Stimulated activated CD8-positive, alpha-beta memory T cell treated with anti-CD3 and anti-CD28 coated beads, Interleukin-15, amount 100 ng/mL, for 48 hours (primary cell): Measurements from ENCODE around the gene APOC4.
A peak's percentile ranks its signal among the peaks of the same experiment; 100 is the strongest.
"Not testable (repeated sequence)": the region's sequence is repeated elsewhere in the genome, so short reads cannot be mapped to it uniquely, and the experiment has no call there.

Experiments
- DNase-seq, 2 donors: peaks; one replicate each; pipeline ENCODE4 v3.0.0-alpha.2; 2020; ENCODE audit warnings: low read depth in 2 of 2

The APOC4 gene

GRCh38 chr19:44942067-44942571, at the start of gene APOC4:
TSS of gene APOC4 (plus strand) at chr19:44942237. CDS start at chr19:44942278, 41 bp downstream.
- no peak for DNase-seq

- no peak for DNase-seq
These were observed 49.1 kb upstream of the APOC4 start for GRCh38 chr19:44892932-44893331.

GRCh38 chr19:44893332-44894051, 48.5 kb upstream of the APOC4 start:
- no peak for DNase-seq

- no peak for DNase-seq
These were observed 48.0 kb upstream of the APOC4 start for GRCh38 chr19:44894052-44894400.

- no peak for DNase-seq
These were observed 47.1 kb upstream of the APOC4 start for GRCh38 chr19:44894946-44895345.

- DNase-seq = no peak
These were observed 44.2 kb upstream of the APOC4 start for GRCh38 chr19:44897835-44898234.

- DNase-seq = no peak
These were observed 41.5 kb upstream of the APOC4 start for GRCh38 chr19:44900328-44901244.

- no peak for DNase-seq
These were observed 38.8 kb upstream of the APOC4 start for GRCh38 chr19:44903216-44903601.

- DNase-seq = peak; percentile 51 to 66
These were observed 38.2 kb upstream of the APOC4 start for GRCh38 chr19:44903602-44904425.

- no peak for DNase-seq
These were observed 37.5 kb upstream of the APOC4 start for GRCh38 chr19:44904426-44904994.

- DNase-seq = no peak
These were observed 36.4 kb upstream of the APOC4 start, which contains the start of gene APOE for GRCh38 chr19:44905437-44906160. TSS of gene APOE (plus strand) at chr19:44905796. CDS start at chr19:44906625, 829 bp downstream.

- DNase-seq = no peak
These were observed 34.4 kb upstream of the APOC4 start for GRCh38 chr19:44907613-44908012.

- no peak for DNase-seq
These were observed 33.8 kb upstream of the APOC4 start for GRCh38 chr19:44908074-44908835.

- no peak for DNase-seq
These were observed 33.2 kb upstream of the APOC4 start for GRCh38 chr19:44908836-44909261.

- DNase-seq = no peak
These were observed 32.3 kb upstream of the APOC4 start for GRCh38 chr19:44909775-44910174.

GRCh38 chr19:44911896-44912295, 30.1 kb upstream of the APOC4 start:
- not testable (repeated sequence) for DNase-seq

GRCh38 chr19:44912854-44913253, 29.2 kb upstream of the APOC4 start:
- no peak for DNase-seq

- not testable (repeated sequence) for DNase-seq
These were observed 28.3 kb upstream of the APOC4 start for GRCh38 chr19:44913512-44914432.
